ENCODE results near the gene SULT1E1. TPM values are rescaled to one million over a fixed set of nuclear protein-coding genes. Genes with fewer than 3 reads are reported as not detected.

Gene SULT1E1
- total RNA-seq, 1 donor from 2014 or later: not detected

- no peaks in the 10 kb centered on the region for H3K36me3 Mint-ChIP-seq
- H3K4me3 ChIP-seq: no peak overlapping the region
- no peaks in the 10 kb centered on the region for H3K4me1 ChIP-seq
- no peak overlapping the region for H3K4me3 Mint-ChIP-seq
- H3K36me3 ChIP-seq: no peaks in the 10 kb centered on the region
- no peaks in the 10 kb centered on the region for H3K4me1 Mint-ChIP-seq
- H4K20me1 ChIP-seq (ENCODE audit: low read depth): no peaks in the 10 kb centered on the region
- no peak overlapping the region for H3K27ac Mint-ChIP-seq
- H3F3A ChIP-seq (ENCODE audit: low read depth): no peaks in the 10 kb centered on the region
- no peak overlapping the region for H3K4me2 ChIP-seq
- no peaks in the 10 kb centered on the region for H3K27me3 Mint-ChIP-seq (ENCODE audit: insufficient read depth, low read depth)
- no peak overlapping the region for H3K9ac ChIP-seq
- H3K9me3 Mint-ChIP-seq: no peaks in the 10 kb centered on the region
- no peaks in the 10 kb centered on the region for H3K9me3 ChIP-seq (ENCODE audit: low read depth)
- no peak overlapping the region for H2AFZ ChIP-seq (replicated peaks)
- no peak overlapping the region for H3K27ac ChIP-seq
- no peaks in the 10 kb centered on the region for H3K27me3 ChIP-seq
- no peaks in the 10 kb centered on the region for H3K79me2 ChIP-seq (ENCODE audit: low read depth)
- DNase-seq (ENCODE audit: low spot score): no peak
- no peak for TF ChIP-seq CTCF (IDR thresholded peaks at IDR 0.05)
- no peak for TF ChIP-seq EZH2phosphoT487 (IDR thresholded peaks at IDR 0.05)
- no peak for TF ChIP-seq EZH2 (IDR thresholded peaks at IDR 0.05)
These were observed 21.0 kb downstream of the SULT1E1 start for GRCh38 chr4:69838977-69839376.

DNA sequence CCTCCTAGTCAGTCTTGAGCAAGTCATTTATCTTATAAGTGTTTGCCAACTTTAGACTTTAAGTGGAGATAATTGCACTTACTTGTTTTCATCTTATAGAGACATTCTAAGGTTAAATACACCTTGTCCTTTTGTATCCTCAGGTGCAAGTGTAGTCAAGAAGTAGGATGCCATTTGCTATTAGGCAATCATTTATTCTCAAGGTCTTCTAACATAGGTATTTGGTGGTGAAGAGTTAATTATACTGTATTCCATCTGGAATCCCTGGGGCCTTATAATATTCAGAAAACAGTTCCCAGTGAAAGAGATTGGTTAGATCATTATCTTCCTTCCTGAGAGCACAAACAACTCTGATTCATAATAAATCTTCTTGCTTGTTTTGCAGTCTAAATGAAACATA is 23.7 kb downstream of the SULT1E1 start:
- TF ChIP-seq EZH2phosphoT487 (IDR thresholded peaks at IDR 0.05): no peak
- TF ChIP-seq EZH2 (IDR thresholded peaks at IDR 0.05): no peak
- no peak for TF ChIP-seq CTCF (IDR thresholded peaks at IDR 0.05)
- Histone ChIP-seq H3K27me3 (no peaks in the 10 kb centered on the region), H3K27ac (no peak overlapping the region), H3K36me3 (no peaks in the 10 kb centered on the region), H3F3A (ENCODE audit: low read depth) (no peaks in the 10 kb centered on the region), H4K20me1 (ENCODE audit: low read depth) (no peaks in the 10 kb centered on the region), H3K4me2 (no peak overlapping the region), H2AFZ (replicated peaks) (no peak overlapping the region), H3K79me2 (ENCODE audit: low read depth) (no peaks in the 10 kb centered on the region), H3K9ac (no peak overlapping the region), H3K4me3 (no peak overlapping the region), H3K4me1 (no peaks in the 10 kb centered on the region), H3K9me3 (ENCODE audit: low read depth) (no peaks in the 10 kb centered on the region)
- no peak overlapping the region for H3K4me3 Mint-ChIP-seq
- H3K27ac Mint-ChIP-seq: no peak overlapping the region
- no peaks in the 10 kb centered on the region for H3K9me3 Mint-ChIP-seq
- no peaks in the 10 kb centered on the region for H3K36me3 Mint-ChIP-seq
- DNase-seq (ENCODE audit: low spot score): no peak
- no peaks in the 10 kb centered on the region for H3K4me1 Mint-ChIP-seq
- no peaks in the 10 kb centered on the region for H3K27me3 Mint-ChIP-seq (ENCODE audit: insufficient read depth, low read depth)

GRCh38 chr4:69835766-69836165 is 24.2 kb downstream of the SULT1E1 start:
- no peak for DNase-seq (ENCODE audit: low spot score)
- H2AFZ ChIP-seq (replicated peaks): no peak overlapping the region
- Mint-ChIP-seq H3K27ac (no peak overlapping the region), H3K4me1 (no peaks in the 10 kb centered on the region), H3K9me3 (no peaks in the 10 kb centered on the region), H3K36me3 (no peaks in the 10 kb centered on the region), H3K27me3 (ENCODE audit: insufficient read depth, low read depth) (no peaks in the 10 kb centered on the region), H3K4me3 (no peak overlapping the region)
- H3K79me2 ChIP-seq (ENCODE audit: low read depth): no peaks in the 10 kb centered on the region
- no peak overlapping the region for H3K9ac ChIP-seq
- TF ChIP-seq EZH2phosphoT487 (IDR thresholded peaks at IDR 0.05): no peak
- TF ChIP-seq CTCF (IDR thresholded peaks at IDR 0.05): no peak
- TF ChIP-seq EZH2 (IDR thresholded peaks at IDR 0.05): no peak
- H3F3A ChIP-seq (ENCODE audit: low read depth): no peaks in the 10 kb centered on the region
- no peaks in the 10 kb centered on the region for H4K20me1 ChIP-seq (ENCODE audit: low read depth)
- no peaks in the 10 kb centered on the region for H3K9me3 ChIP-seq (ENCODE audit: low read depth)
- no peak overlapping the region for H3K27ac ChIP-seq
- no peak overlapping the region for H3K4me2 ChIP-seq
- no peaks in the 10 kb centered on the region for H3K4me1 ChIP-seq
- H3K27me3 ChIP-seq: no peaks in the 10 kb centered on the region
- no peaks in the 10 kb centered on the region for H3K36me3 ChIP-seq
- H3K4me3 ChIP-seq: no peak overlapping the region
